SJCRH30 (cell line): ENCODE data around the gene MCU. TPM values are rescaled to one million over a fixed set of nuclear protein-coding genes. Genes with fewer than 3 reads are reported as not detected.
"Not testable (repeated sequence)": the region's sequence is repeated elsewhere in the genome, so short reads cannot be mapped to it uniquely, and the experiment has no call there.

Source experiments
- DNase-seq, 2 experiments: peaks; one replicate each; pipeline ENCODE4 v3.0.0-alpha.2; 2015 to 2020
- H3K27ac ChIP-seq: fragments of 250-450 bp; sonication (Bioruptor Pico); 2 replicates; pipeline ENCODE4 v1.5.1; 2020; ENCODE audit warnings: mild to moderate bottlenecking, moderate library complexity
- H3K27me3 ChIP-seq: fragments of 250-450 bp; sonication (Bioruptor Pico); 2 replicates; pipeline ENCODE4 v1.5.1; 2020; ENCODE audit warnings: mild to moderate bottlenecking, moderate library complexity
- H3K36me3 ChIP-seq: fragments of 250-450 bp; sonication (Bioruptor Pico); 2 replicates; pipeline ENCODE4 v1.5.1; 2020; ENCODE audit warnings: mild to moderate bottlenecking, moderate library complexity
- H3K4me1 ChIP-seq: fragments of 250-450 bp; sonication (Bioruptor Pico); 2 replicates; pipeline ENCODE4 v1.5.1; 2020; ENCODE audit warnings: mild to moderate bottlenecking, moderate library complexity
- H3K4me3 ChIP-seq: fragments of 250-450 bp; sonication (Bioruptor Pico); 2 replicates; pipeline ENCODE4 v1.5.1; 2020; ENCODE audit warnings: mild to moderate bottlenecking, moderate library complexity
- H3K9me3 ChIP-seq: fragments of 250-450 bp; sonication (Bioruptor Pico); replicated peaks from 2 replicates; pipeline ENCODE4 v1.5.1; 2020; ENCODE audit warnings: mild to moderate bottlenecking, moderate library complexity
- total RNA-seq: library from RNA; depleted of rRNA; stranded (reverse); fragments of >200 nt; shearing (Covaris generic); gene quantifications from 2 replicates; pipeline ENCODE4 v1.2.3, GENCODE V29; 2014

MCU gene
- total RNA-seq, 1 experiment from 2014 or later: 53.7 TPM

DNA sequence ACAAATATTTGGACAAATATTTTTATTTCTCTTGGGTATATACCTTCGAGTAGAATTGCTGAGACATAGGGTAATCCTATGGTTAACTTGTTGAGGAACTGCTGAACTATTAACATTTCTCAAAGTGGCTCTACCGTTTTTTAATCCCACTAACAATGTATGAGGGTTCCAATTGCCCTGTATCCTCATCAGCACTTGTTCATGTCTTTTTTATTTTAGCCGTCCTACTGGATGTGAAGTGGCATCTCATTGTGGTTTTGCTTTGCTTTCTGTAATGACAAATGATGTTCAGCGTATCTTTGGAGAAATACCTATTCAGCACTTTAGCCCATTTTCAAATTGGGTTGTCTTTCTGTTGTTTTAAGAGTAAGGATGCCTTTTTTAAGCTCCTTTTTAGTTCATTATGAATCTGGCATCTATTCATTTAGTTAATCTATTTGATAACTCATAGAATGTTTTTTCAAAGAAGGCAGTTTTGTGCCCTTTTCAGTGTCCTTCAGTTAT is 40.0 kb downstream of the MCU start:
- Histone ChIP-seq H3K4me3 (no peak overlapping the region), H3K27ac (no peak overlapping the region), H3K9me3 (no peaks in the 10 kb centered on the region), H3K27me3 (no peaks in the 10 kb centered on the region), H3K4me1 (peaks cover 17% of the 10 kb centered on the region), H3K36me3 (no peaks in the 10 kb centered on the region; the same call in 1 of the 2 replicates)
- no peak for DNase-seq

DNA sequence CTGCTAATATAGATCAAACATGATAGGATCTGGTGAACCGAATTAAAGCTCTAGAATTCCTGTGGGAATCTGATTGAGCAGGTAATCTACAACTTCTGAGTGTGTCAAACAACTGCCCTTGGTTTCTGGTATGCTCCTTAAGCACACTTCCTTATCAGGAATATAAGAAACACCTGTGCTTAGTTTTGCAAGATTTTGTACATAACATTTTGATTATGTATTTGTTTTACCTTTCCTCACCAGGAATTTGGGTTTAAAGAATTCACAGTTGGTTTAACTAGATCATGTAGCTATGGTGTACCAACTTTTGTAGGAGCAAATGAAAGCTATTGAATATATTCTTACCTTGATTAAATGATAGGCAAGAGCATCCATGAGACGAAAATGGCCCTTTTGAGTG is 40.6 kb downstream of the MCU start:
- Histone ChIP-seq H3K4me1 (peaks cover 11% of the 10 kb centered on the region; the same call in 1 of the 2 replicates), H3K27ac (no peak overlapping the region), H3K9me3 (no peaks in the 10 kb centered on the region), H3K4me3 (no peak overlapping the region), H3K27me3 (no peaks in the 10 kb centered on the region), H3K36me3 (no peaks in the 10 kb centered on the region; the same call in 1 of the 2 replicates)
- DNase-seq: no peak

DNA sequence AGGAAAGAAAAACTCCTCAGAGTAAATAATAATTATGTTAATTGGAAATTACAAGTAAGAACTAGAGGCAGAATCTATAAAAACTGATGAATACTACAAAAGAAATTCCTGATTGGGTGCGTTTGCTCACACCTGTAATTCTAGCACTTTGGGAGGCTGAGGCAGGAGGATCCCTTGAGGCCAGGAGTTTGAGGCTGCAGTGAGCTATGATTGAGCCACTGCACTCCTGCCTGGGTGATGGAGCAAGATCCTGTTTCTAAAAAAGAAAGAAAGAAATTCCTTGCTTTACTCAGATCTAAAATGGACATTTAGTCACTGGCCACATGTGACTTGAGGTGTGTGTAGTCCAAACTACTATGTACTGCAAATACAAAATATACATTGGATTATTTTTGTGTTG is 42.0 kb downstream of the MCU start:
- DNase-seq: no peak
- Histone ChIP-seq H3K4me1 (peaks cover 11% of the 10 kb centered on the region; the same call in 1 of the 2 replicates), H3K4me3 (no peak overlapping the region), H3K27me3 (no peaks in the 10 kb centered on the region), H3K9me3 (no peaks in the 10 kb centered on the region), H3K36me3 (no peaks in the 10 kb centered on the region; the same call in 1 of the 2 replicates), H3K27ac (no peak overlapping the region)

DNA sequence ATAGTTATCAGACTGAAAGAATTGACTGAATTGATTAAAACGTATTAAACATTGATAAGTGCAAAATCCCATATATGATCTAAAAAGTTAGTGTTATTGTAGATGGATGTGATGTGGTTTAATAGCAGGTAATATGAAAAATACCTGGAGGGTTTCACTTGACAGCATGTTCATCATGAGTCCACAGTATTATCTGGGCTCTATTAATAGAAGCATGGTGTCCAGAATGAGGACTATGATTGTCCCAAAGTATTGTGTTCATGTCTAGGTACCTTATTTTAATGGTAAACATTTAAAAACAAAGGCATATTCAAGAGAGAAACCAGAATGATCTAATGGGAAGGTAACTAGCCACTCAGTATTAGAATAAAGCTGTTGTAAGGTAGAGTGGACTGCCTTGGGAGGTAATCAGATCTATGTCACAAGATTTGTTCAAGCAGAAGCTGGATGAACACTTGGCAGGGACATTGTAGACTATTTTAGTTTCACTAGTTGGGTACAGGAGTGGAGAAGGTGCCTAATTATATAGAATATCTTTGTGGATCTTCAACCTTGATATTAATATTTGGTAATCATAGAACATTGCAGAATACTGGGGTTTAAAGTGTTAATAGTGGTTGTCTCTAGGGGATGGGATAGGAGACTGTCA is 43.5 kb downstream of the MCU start:
- H3K9me3 ChIP-seq: no peaks in the 10 kb centered on the region
- DNase-seq: no peak
- no peaks in the 10 kb centered on the region for H3K36me3 ChIP-seq
- no peak overlapping the region for H3K4me3 ChIP-seq
- H3K4me1 ChIP-seq: peaks cover 13% of the 10 kb centered on the region; the same call in 1 of the 2 replicates
- H3K27me3 ChIP-seq: no peaks in the 10 kb centered on the region
- H3K27ac ChIP-seq: no peak overlapping the region

DNA sequence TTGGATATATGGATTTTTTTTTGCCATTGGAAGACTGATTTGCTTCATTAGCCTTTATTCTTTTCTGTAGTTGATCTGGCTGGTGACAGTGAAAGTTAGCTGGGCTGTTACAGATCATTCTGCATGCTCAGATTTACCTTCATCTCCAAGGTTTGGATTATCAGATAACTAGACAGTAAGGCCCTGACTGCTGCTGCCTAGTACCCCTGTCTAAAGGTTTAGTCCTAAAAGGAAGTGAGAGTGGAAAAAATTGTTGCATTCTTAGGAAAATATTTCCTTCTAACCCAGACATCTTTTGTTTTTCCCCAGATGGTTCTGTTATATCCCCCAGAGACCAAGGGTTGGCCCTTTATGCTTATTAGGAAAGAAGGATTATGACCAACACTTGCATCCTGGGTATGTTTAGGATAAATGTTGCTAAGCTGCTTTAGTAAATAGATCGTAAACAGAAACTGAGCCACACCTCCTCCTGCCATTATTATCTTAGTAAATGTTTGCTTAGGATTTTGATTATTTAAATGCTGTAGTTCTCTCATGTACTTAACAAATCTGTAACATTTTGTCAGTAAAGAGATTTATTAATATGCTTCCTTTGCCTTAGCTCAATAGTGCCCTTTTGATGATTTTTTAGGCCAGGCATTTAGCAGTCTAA is 44.4 kb downstream of the MCU start:
- H3K4me3 ChIP-seq: no peak overlapping the region
- peak; percentile 9 to 25 for DNase-seq
- H3K36me3 ChIP-seq: no peaks in the 10 kb centered on the region
- H3K4me1 ChIP-seq: peaks cover 17% of the 10 kb centered on the region; the same call in 1 of the 2 replicates
- H3K27ac ChIP-seq: no peak overlapping the region
- H3K27me3 ChIP-seq: no peaks in the 10 kb centered on the region
- H3K9me3 ChIP-seq: no peaks in the 10 kb centered on the region

DNA sequence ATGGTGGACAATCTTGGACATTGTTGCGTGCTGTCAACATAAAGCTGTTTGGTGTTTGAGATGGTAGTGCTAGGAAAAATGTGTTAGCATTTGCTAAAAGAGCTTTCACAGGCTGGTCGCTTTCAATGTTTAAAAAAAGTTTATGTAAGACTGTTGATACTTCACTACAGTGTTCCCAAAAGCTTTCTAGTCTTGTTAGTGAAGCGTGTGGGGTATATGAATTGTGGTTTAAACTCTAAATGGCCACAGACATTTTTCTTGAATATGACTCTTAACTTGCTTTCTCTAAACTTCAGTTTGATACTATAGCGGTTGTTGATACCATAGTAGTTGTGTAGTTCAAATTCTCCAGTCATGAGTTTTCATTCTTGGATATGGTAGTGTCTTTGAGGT is 44.9 kb downstream of the MCU start:
- peaks cover 17% of the 10 kb centered on the region; the same call in 1 of the 2 replicates for H3K4me1 ChIP-seq
- no peak for DNase-seq
- H3K4me3 ChIP-seq: no peak overlapping the region
- H3K27ac ChIP-seq: no peak overlapping the region
- no peaks in the 10 kb centered on the region for H3K27me3 ChIP-seq
- no peaks in the 10 kb centered on the region for H3K36me3 ChIP-seq
- no peaks in the 10 kb centered on the region for H3K9me3 ChIP-seq

DNA sequence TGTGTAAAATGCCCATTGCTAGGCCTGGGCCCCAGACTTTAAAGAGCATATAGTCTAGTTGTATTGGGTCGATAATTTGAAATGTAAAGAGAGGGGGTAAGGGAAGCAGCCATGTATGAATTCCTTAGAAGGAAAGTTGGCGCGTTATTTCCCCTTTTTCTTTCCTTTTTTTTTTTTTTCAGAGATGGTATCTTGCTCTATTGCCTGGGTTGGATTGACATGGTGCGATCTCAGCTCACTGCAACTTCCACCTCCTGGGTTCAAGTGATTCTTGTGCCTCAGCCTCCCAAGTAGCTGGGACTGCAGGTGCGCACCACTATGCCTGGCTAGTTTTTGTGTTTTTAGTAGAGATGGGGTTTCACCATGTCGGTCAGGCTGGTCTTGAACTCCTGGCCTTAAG is 45.4 kb downstream of the MCU start:
- not testable (repeated sequence) for H3K9me3 ChIP-seq, DNase-seq, H3K27ac ChIP-seq, H3K4me3 ChIP-seq, H3K36me3 ChIP-seq, H3K27me3 ChIP-seq
- peaks cover 17% of the 10 kb centered on the region; the same call in 1 of the 2 replicates for H3K4me1 ChIP-seq

DNA sequence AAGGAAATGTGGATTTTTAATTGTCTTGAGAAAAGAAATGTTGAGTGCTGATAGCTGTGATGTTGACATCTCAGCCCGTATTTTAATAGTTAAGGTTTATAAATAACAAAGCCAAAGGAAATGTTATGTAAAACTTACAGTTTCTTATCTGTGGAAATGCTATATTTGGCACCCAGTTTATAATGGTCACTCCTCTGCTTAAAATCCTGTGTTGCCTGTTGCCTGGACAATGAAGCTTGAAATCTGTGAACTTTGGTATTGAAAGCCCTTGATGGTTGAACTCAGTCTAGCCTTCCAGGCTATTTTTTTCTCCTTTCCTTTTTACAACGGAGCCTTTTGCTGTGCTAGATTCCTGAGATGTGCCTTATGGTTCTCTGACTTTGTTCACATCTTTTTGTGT is 46.5 kb downstream of the MCU start:
- no peaks in the 10 kb centered on the region for H3K36me3 ChIP-seq
- no peak overlapping the region for H3K27ac ChIP-seq
- H3K4me3 ChIP-seq: no peak overlapping the region
- H3K9me3 ChIP-seq: no peaks in the 10 kb centered on the region
- DNase-seq: no peak
- H3K27me3 ChIP-seq: no peaks in the 10 kb centered on the region
- peaks cover 17% of the 10 kb centered on the region; the same call in 1 of the 2 replicates for H3K4me1 ChIP-seq

DNA sequence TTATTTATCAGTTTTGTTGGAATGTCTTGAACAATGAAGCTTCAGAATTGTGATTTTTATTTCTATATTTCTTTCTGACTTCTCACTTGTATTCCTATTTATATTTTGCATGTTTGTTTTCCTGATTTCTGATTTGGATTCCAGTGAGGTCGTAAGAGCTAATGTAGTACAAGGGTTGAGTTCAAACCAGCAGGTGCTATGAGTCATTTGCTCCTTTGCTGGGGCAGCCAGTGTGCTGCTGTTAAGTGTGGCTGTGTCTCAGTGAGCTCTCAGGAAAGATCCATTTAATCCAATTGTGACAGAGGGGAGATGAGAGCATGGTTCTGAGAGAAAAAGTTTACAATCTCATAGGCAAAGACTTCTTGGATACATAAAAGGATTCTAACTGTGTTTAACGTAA is 48.6 kb downstream of the MCU start:
- DNase-seq: peak; percentile 46 to 66
- Histone ChIP-seq H3K27ac (no peak overlapping the region), H3K4me3 (no peak overlapping the region), H3K9me3 (no peaks in the 10 kb centered on the region), H3K36me3 (no peaks in the 10 kb centered on the region), H3K27me3 (no peaks in the 10 kb centered on the region), H3K4me1 (peaks cover 17% of the 10 kb centered on the region; the same call in 1 of the 2 replicates)

DNA sequence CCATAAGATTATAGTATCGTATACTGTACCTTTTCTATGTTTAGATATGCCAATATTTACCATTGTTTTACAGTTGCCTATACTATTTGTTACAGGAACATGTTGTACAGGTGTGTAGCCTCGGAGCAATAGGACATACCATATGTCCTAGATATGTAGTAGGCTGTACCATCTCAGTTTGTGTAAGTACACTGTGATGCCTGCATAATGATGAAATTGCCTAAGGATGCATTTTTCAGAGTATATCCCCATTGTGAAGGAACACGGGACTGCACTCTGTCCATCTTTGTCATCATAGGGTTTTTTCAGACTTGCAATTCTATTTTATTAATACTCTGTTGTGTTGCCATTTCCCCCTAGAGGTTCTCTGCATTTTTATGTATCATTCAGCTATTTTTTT is 50.1 kb downstream of the MCU start:
- Histone ChIP-seq H3K27me3 (no peaks in the 10 kb centered on the region), H3K36me3 (no peaks in the 10 kb centered on the region), H3K4me1 (peaks cover 5% of the 10 kb centered on the region; the same call in 1 of the 2 replicates), H3K27ac (no peak overlapping the region), H3K9me3 (no peaks in the 10 kb centered on the region), H3K4me3 (no peak overlapping the region)
- no peak for DNase-seq

DNA sequence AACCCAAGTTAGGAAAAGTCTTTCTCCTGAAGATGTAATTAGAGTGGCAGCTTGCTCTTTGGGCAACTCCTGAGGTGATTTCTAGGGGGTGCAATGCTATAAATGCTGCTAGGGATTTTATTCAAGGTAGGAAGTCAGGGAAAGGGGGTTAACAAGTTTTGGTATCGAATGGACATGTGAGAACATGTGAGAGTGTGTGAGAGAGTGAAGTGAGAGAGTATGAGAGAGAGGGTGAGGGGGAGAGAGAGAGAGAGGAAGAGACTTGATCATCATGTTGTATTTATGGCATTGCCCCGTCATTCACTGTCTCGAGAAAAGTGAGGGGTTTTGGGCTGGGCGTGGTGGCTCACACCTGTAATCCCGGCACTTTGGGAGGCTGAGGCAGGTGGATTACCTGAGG is 50.9 kb downstream of the MCU start:
- H3K9me3 ChIP-seq: no peaks in the 10 kb centered on the region
- no peaks in the 10 kb centered on the region for H3K36me3 ChIP-seq

DNA sequence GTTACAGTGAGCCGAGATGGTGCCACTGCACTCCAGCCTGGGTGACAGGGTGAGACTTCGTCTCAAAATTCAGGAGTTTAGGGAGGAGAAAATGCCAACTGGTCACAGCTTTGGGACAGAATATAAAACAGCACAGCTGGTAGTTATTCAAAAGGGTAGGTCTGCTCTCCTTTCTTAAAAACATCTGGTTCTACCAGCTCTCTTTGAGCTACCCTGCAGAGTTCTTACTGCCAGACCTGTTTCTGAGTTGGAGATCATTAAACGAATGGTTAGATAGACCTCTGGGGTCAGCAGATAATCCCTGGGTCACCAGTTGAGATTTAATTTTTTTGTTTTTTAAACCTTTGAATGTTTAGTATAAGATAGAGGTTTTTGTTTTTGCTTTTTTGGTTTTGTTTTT is 52.6 kb downstream of the MCU start:
- H3K9me3 ChIP-seq: no peaks in the 10 kb centered on the region
- no peak for DNase-seq
- peaks cover 5% of the 10 kb centered on the region; the same call in 1 of the 2 replicates for H3K4me1 ChIP-seq
- no peaks in the 10 kb centered on the region; the same call in 1 of the 2 replicates for H3K36me3 ChIP-seq
- no peak overlapping the region for H3K27ac ChIP-seq
- no peak overlapping the region for H3K4me3 ChIP-seq
- H3K27me3 ChIP-seq: no peaks in the 10 kb centered on the region

More for the DNA sequence above, 50.9 kb downstream of the MCU start:
- Histone ChIP-seq H3K4me1 (peaks cover 5% of the 10 kb centered on the region; the same call in 1 of the 2 replicates), H3K4me3 (no peak overlapping the region), H3K27me3 (no peaks in the 10 kb centered on the region), H3K27ac (no peak overlapping the region)
- no peak for DNase-seq

DNA sequence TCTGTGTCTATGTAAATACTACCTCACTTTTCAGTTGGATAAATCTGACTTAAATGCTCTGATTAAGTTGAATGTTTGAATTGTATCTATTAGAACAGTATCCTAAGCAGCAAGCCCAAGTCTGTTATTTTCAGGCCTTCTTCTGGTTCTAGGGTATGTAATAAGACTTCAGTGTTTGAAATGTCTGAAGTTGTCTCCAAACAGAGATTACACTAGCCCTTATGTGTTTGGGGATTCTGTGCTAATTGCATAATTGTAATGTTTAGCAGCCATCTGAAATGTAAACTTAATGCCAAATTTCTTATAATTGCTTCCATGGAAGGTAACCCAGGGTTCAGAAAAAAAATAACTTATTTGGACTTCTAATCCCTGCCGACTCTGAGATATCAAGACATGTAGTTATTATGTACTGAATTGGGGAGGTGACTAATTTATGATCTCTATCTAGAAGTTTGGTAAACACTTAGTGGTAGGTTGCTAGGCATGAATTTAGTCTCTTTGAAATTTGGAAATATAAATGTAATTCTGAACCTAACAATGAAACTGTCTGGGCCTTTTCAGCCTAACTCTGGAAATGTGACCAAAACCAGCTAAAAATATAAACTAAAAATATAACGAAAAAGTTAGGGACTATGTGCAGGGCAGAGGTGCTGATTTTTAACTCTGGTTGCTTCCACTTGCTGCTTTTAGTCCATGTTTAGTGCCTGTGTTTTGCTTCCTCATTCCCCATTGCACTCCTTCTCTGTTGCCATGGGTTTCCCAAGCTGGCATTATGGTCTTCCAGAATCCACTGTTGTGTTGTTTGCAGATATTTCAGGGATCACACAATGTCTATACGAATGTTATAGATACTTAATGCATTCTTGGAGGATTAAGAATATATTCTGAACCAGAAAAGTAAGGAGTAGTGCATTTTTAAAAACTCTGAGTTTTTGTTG is 54.8 kb downstream of the MCU start:
- no peak overlapping the region for H3K27ac ChIP-seq
- no peak for DNase-seq
- no peak overlapping the region for H3K4me3 ChIP-seq
- no peaks in the 10 kb centered on the region for H3K27me3 ChIP-seq
- H3K9me3 ChIP-seq: no peaks in the 10 kb centered on the region
- no peaks in the 10 kb centered on the region for H3K4me1 ChIP-seq
- no peaks in the 10 kb centered on the region; the same call in 1 of the 2 replicates for H3K36me3 ChIP-seq

DNA sequence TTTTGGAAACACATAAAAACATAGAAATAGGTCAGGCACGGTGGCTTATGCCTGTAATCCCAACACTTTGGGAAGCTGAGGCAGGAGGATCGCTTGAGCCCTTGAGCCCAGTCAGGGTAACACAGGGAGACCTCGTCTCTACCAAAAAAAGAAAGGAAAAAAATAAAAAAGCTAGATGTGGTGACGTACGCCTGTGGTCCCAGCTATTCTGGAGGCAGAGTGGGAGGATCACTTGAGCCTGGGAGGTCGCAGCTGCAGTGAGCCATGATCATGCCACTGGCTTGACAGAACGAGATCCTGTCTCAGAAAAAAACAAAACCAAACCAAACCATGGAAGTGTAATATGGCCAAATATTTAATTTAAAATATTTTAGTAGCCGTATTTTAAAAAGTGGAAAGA is 55.6 kb downstream of the MCU start:
- DNase-seq: no peak
- Histone ChIP-seq H3K4me1 (no peaks in the 10 kb centered on the region), H3K27me3 (no peaks in the 10 kb centered on the region), H3K4me3 (no peak overlapping the region), H3K27ac (no peak overlapping the region), H3K9me3 (no peaks in the 10 kb centered on the region), H3K36me3 (no peaks in the 10 kb centered on the region; the same call in 1 of the 2 replicates)
